ENCODE measurements around the gene HOMER3. TPM values are rescaled to one million over a fixed set of nuclear protein-coding genes. Genes with fewer than 3 reads are reported as not detected.

Gene HOMER3
- 124 and 279 TPM in 2 replicates for total RNA-seq

DNA sequence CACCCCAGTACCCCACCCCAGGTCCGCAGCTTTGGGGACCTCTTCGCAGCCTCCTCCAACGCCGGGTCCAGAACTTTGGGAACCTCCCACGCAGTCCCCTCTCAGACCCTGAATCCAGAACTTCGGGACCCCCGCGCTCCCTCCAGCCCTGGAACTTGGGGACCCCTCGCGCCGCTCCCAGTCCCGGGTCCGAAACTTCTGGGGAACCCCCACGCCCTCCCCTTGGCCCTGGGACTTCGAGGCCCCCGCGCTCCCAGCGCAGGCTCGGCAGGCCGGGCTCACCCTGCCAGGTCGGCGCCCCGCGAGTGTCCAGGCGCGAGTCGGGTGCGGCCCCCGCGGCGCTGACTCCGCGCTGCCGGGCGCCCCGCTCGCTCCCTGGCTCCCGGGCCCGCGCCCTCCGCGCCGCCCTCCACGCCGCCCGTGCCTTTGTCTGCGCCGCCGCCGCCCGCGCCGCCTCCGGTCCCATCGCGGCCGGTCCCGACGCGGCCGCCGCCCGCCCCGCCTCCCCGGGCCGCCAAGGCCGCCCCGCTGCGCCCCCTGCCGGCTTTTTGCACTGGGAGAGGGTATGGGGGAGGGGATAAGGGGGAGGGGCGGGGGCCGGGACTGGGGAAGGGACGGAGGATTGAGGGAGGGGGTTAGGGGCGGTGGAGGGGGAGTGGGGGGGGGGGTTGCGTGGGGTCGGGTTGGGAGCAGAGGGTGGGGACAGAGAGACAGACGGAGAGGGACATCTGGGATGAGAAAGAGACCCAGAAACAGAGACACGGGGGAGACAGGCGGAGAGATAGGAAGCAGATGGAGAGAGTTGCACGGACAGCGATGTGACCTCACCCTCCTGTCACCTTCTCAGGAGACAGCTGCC lies at the start of gene HOMER3:
Gene HOMER3 (minus strand): TSS at position 449 of the 859 bp plus-strand sequence. CDS start 2,235 bp downstream, outside the sequence.
- DNase-seq (ENCODE audit: low read depth in 2 of 2) = peak; percentile 55 to 77

DNA sequence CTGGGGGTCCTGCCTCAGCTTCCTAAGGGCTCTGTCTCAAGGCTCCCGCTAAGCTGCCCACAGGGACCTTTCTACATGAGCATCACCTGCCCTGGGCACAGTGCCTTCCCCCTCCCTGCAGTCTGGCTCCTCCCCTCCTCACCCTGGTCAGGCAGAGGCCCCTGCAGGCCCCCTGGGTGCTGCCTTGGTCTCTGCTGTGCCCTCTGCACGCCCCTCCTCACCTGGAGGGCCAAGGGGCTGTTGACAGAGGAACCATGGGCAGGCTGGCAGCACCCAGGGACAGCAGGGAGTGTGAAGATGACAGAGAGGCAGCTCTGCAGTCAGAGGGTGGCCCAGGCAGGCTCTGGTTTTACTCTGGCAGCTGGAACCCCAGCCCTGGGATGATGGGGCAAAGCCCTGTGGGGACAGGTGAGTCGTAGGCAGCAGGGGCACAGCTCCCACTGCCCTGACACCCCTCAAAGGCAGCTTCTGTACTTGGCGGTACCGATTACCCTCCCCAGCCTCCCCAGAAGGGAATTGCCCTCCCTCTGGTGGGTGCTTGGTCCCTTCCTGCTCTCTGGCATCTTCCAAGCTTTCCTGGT lies 49.2 kb upstream of the HOMER3 start:
- no peak for DNase-seq (ENCODE audit: low read depth in 2 of 2)

GRCh38 chr19:18989316-18989715 lies 48.3 kb upstream of the HOMER3 start:
- no peak for DNase-seq (ENCODE audit: low read depth in 2 of 2)

DNA sequence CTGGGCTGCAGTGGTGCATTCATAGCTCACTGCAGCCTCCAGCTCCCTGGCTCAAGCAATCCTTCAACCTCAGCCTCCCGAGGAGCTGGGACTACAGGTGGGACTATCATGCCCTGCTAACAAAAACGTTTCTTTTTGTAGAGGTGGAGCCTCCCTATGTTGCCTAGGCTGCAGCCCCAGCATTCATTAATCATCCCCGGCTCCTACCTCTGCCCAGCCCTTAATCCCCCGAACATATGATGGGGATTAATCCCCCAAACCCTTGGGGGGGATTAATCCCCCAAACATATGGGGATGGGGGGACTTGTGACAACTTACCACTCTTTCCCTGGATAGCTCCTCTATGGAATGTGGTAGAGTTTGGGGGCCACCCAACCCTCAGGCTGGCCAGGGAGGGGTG lies 46.4 kb upstream of the HOMER3 start:
- no peak for DNase-seq (ENCODE audit: low read depth in 2 of 2)

DNA sequence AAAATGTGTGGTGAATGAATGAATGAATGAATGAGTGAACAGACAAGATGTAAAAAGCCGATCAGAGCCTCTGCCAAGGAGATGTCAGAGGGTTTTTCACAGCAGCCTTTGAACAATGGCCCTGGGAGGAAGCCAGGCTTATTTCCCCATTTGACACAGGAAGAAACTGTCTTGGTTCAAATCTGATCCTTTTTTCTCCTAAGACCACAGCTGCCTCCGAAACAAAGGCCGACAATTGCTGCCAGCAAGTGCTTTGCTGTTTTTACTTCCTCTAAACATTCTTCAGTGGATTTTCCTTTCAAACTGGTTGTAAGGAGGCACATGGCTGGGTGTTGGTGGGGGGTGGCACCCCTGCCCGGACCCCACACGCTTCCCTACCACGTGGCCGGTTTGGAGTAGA lies 44.2 kb upstream of the HOMER3 start:
- peak; percentile 17 to 92 for DNase-seq (ENCODE audit: low read depth in 2 of 2)

DNA sequence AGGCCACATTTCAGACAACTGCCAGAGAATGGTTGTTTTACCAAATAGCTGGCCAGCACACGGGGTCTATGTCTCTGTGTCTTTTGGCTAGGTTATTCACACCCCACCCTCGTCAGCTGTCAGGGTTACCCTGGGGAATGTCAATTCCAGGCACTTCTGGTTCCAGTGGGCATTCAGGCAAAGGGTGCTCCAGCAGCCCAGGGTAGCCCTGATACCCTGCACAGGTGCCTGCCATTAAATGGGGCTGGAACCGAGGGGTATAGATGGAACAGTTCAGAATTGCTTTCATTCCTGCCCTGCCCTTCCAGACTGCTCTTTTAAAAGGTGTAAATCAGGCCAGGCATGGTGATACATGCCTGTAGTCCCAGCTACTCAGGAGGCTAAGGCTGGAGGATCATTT lies 43.2 kb upstream of the HOMER3 start:
- no peak for DNase-seq (ENCODE audit: low read depth in 2 of 2)

DNA sequence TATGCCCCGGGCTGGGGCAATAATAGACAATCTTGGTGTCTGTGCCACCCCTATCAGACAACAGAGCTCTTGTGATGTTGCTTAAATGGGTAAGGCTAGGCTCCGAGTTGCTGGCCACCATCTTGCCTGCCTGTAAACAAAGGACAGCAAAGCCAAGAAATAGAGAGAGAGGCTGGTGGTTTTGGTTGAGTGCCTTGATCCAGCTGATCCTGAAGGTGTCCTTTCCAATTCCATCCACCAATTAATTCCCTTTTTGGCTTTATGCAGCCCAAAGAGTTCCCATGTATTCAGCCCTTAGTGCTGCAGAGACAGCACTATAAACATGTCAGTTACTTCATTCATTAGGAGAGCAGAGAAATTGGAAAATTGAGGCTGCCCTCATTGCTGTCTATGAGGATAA lies 41.7 kb upstream of the HOMER3 start:
- no peak for DNase-seq (ENCODE audit: low read depth in 2 of 2)

- peak; percentile 36 to 64 for DNase-seq (ENCODE audit: low read depth in 2 of 2)
Observed at GRCh38 chr19:18980432-18981020, 39.5 kb upstream of the HOMER3 start.

DNA sequence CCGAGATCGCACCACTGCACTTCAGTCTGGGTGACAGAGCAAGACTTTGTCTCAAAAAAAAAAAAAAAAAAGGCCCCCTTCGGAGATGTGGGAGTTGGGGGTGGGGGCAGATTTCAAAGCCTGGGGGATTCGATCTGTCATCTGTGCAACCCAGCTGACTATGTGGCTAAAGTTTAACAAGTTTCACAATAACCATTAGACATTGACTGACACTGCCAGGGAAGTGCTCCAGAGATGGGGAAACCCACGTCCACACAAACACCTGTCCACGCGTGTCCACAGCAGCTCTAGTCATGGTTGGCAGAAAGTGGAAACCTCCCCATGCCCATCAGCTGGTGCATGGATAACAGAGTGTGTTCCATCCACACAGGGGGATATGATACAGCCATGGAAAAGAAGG lies 37.6 kb upstream of the HOMER3 start:
- DNase-seq (ENCODE audit: low read depth in 2 of 2) = no peak

GRCh38 chr19:18975869-18976268 lies 34.9 kb upstream of the HOMER3 start:
- no peak for DNase-seq (ENCODE audit: low read depth in 2 of 2)

DNA sequence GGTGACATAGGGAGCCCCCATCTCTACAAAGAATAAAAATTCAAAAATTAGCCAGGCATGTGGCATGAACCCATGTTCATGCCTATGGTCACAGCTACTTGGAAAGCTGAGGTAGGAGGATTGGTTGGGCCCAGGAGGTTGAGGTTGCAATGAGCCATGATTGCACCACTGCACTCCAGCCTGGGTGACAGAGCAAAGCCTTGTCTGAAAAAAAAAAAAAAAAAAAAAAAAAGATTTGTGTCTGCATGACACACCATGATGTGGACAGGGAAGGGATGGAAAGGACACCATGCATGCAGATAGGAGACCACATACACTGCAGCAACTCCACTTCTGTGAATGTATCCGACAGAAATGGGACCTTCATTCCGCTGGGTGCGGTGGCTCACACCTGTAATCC lies 34.0 kb upstream of the HOMER3 start:
- no peak for DNase-seq (ENCODE audit: low read depth in 2 of 2)

- DNase-seq (ENCODE audit: low read depth in 2 of 2) = peak in 1 of 2 donors; percentile 54
Observed at GRCh38 chr19:18972851-18973250, 31.8 kb upstream of the HOMER3 start.

- DNase-seq (ENCODE audit: low read depth in 2 of 2) = peak; percentile 48 to 74
Observed at GRCh38 chr19:18972301-18972811, 31.3 kb upstream of the HOMER3 start.

DNA sequence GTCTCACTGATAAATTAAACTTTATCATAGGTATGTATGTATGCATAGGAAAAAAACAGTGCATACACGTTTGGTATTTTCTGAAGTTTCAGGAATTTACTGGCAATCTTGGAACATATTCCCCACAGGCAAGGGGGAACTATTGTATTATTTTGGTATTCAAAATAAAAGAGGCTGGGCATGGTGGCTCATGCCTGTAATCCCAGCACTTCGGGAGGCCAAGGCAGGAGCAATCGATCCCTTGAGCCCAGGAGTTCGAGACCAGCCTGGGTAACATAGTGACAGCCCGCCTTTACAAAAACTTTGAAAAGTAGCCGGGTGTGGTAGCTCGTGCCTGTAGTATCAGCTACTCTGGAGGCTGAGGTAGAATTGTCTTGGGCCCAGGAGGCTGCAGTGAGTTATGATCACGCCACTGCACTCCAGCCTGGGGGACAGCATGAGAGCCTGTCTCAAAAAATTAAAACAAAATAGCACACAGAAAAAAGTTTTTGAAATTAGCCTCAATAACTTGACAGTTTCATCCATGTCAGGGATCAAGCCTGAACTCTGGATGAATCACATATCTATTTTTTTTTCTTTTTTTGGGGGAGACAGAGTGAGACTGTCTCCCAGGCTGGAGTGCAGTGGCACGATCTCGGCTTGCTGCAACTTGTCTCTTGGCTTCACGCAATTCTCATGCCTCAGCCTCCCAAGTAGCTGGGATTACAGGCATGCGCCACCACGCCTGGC lies 29.1 kb upstream of the HOMER3 start:
- no peak for DNase-seq (ENCODE audit: low read depth in 2 of 2)

- peak; percentile 86 to 93 for DNase-seq (ENCODE audit: low read depth in 2 of 2)
Observed at GRCh38 chr19:18967358-18968146, 26.5 kb upstream of the HOMER3 start.

GRCh38 chr19:18966307-18966706 lies 25.3 kb upstream of the HOMER3 start:
- no peak for DNase-seq (ENCODE audit: low read depth in 2 of 2)

DNA sequence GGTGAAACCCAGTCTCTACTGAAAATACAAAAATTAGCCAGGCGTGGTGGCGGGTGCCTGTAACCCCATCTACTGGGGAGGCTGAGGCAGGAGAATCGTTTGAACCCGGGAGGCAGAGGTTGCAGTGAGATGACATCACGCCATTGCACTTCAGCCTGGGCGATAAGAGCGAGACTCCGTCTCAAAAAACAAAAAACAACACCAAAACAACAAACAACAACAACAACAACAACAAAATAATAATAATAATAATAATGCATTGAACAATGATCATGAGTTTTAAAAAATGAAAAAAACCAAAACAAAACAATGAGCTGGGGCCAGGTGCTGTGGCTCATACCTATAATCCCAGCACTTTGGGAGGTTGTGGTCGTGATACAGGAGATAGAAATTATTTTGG lies 23.1 kb upstream of the HOMER3 start:
- no peak for DNase-seq (ENCODE audit: low read depth in 2 of 2)

DNA sequence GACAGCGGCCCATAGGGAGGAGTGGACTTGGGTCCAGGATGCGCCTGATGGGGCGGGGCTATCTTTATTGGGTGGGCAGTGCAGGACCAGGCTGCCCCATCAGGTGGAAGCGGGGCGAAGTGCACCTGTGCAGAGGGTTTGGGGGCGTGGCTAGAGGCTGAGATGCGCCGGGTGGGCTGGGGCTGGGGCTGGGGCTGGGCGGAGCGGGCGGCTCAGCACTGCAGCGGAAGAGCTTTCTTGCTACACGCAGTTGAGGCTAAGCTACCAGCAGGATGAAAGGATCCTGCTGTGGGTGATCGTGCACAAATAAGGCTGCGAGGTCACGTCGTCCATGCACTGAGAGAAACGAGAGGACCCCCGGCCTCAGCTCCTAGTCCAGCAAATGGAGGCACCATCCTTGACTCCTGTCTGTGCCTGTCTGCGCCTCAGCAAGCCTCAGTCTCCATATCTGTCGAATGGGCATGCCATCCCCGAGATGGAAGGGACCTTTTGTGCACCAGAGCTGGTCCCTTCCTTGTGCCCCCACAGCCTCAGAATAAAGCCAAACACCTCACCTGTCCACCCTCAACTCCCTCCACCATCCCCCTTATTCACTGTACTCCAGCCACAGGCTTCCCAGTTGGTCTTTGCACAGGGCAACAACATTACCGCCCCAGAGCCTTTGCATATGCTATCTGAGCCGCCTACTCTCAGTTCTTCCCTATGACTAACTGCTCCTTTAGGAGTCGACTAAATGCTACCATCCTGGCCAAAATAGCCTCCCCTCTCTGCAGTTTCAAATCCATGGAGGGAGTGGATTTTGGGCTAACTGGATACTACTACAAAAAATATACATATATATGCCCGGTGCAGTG lies 21.0 kb upstream of the HOMER3 start:
- DNase-seq (ENCODE audit: low read depth in 2 of 2) = no peak

DNA sequence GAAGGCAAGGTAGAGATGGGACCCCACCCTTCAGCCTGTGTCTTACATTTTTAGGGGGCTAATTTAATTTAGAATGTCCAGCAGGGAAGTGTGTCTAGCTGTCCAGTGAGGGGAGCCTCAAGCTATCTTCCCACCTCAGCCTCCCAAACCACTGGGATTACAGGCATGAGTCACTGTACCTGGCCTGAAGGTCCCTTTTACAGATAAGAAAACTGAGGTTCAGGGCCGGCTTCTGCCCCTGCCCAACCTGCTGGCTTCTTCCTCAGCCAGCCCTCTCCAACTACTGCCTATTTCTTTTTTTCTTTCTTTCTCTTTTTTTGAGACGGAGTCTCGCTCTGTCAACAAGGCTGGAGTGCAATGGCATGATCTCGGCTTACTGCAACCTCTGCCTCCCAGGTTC lies 19.4 kb upstream of the HOMER3 start:
- DNase-seq (ENCODE audit: low read depth in 2 of 2) = no peak

- no peak for DNase-seq (ENCODE audit: low read depth in 2 of 2)
Observed at GRCh38 chr19:18955042-18955441, 14.0 kb upstream of the HOMER3 start.

All from lung microvascular endothelial cell (primary cell).